Breast epithelium (tissue), 3 donors: Measurements from ENCODE around the gene PCP4L1.

Experiments
- POLR2AphosphoS5 ChIP-seq, 3 donors: sonication (generic); formaldehyde crosslinking; IDR thresholded peaks; one replicate each; pipeline ENCODE4 v1.6.1; 2017; ENCODE audit warnings: antibody characterized with exemption in 3 of 3
- TF ChIP-seq, protein P1 (sequence below), 3 donors: fragments of 450-650 bp; IDR thresholded peaks; one replicate each; pipeline ENCODE4 v1.5.1; 2016 to 2017; ENCODE audit warnings: antibody characterized with exemption in 3 of 3, mild to moderate bottlenecking in 3 of 3, moderate library complexity in 3 of 3

DNA sequence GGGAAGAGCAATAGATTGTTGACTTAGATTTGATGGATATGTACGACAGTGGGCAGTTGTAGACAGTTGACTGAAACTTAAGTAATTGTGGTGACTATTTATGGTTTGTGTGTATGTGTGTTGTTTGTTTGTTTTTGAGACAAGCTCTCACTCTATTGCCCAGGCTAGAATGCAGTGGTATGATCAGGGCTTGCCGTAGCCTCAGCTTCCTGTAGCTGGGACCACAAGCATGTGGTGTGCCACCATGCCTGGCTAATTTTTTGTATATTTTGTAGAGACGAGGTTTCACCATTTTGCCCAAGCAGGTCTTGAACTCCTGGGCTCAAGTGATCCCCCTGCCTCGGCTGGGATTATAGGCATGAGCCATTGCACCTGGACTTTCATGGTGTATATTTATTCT lies 65.5 kb downstream of the PCP4L1 start:
- TF ChIP-seq, protein P1, sequence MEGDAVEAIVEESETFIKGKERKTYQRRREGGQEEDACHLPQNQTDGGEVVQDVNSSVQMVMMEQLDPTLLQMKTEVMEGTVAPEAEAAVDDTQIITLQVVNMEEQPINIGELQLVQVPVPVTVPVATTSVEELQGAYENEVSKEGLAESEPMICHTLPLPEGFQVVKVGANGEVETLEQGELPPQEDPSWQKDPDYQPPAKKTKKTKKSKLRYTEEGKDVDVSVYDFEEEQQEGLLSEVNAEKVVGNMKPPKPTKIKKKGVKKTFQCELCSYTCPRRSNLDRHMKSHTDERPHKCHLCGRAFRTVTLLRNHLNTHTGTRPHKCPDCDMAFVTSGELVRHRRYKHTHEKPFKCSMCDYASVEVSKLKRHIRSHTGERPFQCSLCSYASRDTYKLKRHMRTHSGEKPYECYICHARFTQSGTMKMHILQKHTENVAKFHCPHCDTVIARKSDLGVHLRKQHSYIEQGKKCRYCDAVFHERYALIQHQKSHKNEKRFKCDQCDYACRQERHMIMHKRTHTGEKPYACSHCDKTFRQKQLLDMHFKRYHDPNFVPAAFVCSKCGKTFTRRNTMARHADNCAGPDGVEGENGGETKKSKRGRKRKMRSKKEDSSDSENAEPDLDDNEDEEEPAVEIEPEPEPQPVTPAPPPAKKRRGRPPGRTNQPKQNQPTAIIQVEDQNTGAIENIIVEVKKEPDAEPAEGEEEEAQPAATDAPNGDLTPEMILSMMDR (IDR thresholded peaks at IDR 0.05) = no peak
- no peak for TF ChIP-seq POLR2AphosphoS5 (IDR thresholded peaks at IDR 0.05)
